HepG2 (cell line): ENCODE measurements around the gene KRT4. TPM values are rescaled to one million over a fixed set of nuclear protein-coding genes. Genes with fewer than 3 reads are reported as not detected.

Source experiments
- CSRNP1 ChIP-seq: sonication (generic); formaldehyde crosslinking; IDR thresholded peaks from 2 replicates; pipeline ENCODE4 v1.8.1; 2023; ENCODE audit warnings: mild to moderate bottlenecking, missing genetic modification reagents
- KLF15 ChIP-seq: sonication (generic); formaldehyde crosslinking; IDR thresholded peaks from 2 replicates; pipeline ENCODE4 v1.8.1; 2023; ENCODE audit warnings: borderline replicate concordance, mild to moderate bottlenecking, inconsistent platforms, missing genetic modification reagents, mixed read lengths
- NFIC ChIP-seq: IDR thresholded peaks from 2 replicates; pipeline ENCODE4 v1.6.1; 2012; ENCODE audit warnings: mild to moderate bottlenecking, low read length, inconsistent platforms
- ZNF207 ChIP-seq: fragments of 450-650 bp; IDR thresholded peaks from 2 replicates; pipeline ENCODE4 v1.6.1; 2016; ENCODE audit warnings: antibody characterized with exemption, borderline replicate concordance
- ZNF496 ChIP-seq: sonication (generic); formaldehyde crosslinking; IDR thresholded peaks from 2 replicates; pipeline ENCODE4 v1.8.1; 2023; ENCODE audit warnings: mild to moderate bottlenecking, moderate library complexity, missing genetic modification reagents; ENCODE audit not compliant: insufficient replicate concordance
- ZNF660 ChIP-seq: sonication (generic); formaldehyde crosslinking; IDR thresholded peaks from 2 replicates; pipeline ENCODE4 v1.5.1; 2020; ENCODE audit warnings: mild to moderate bottlenecking, low read depth, missing genetic modification reagents, borderline replicate concordance
- polyA plus RNA-seq, 8 experiments: library from polyadenylated mRNA; depleted of rRNA in 3 of 8; stranded (reverse) in 7 of 8; unstranded in 1 of 8; fragments of >200 nt; fragmentation: Illumina TruSeq in 4 of 8; extraction: Trizol in 4 of 8; gene quantifications; 2 replicates each; pipeline versions ENCODE4 v1.2.1 to v1.2.3, GENCODE V29; 2011 to 2016; ENCODE audit warnings: low read depth in 4 of 8, missing spikeins in 1 of 8, mixed read lengths in 1 of 8; ENCODE audit not compliant: insufficient read depth in 1 of 8
- total RNA-seq, 5 experiments: library from RNA; depleted of rRNA; stranded (reverse); fragments of >200 nt; fragmentation: Illumina TruSeq; extraction: Trizol; gene quantifications; 2 replicates each; pipeline ENCODE4 v1.2.3, GENCODE V29; 2016; ENCODE audit warnings: low read depth in 1 of 5
- TF ChIP-seq, protein P1 (sequence below): sonication (generic); formaldehyde crosslinking; IDR thresholded peaks from 2 replicates; pipeline ENCODE4 v1.5.1; 2020; ENCODE audit warnings: mild to moderate bottlenecking, missing genetic modification reagents

KRT4 gene
- total and polyA plus RNA-seq, 2 of the 13 experiments (the other 11 are each of a cell fraction or from before 2014, with no cell fraction given): not detected

DNA sequence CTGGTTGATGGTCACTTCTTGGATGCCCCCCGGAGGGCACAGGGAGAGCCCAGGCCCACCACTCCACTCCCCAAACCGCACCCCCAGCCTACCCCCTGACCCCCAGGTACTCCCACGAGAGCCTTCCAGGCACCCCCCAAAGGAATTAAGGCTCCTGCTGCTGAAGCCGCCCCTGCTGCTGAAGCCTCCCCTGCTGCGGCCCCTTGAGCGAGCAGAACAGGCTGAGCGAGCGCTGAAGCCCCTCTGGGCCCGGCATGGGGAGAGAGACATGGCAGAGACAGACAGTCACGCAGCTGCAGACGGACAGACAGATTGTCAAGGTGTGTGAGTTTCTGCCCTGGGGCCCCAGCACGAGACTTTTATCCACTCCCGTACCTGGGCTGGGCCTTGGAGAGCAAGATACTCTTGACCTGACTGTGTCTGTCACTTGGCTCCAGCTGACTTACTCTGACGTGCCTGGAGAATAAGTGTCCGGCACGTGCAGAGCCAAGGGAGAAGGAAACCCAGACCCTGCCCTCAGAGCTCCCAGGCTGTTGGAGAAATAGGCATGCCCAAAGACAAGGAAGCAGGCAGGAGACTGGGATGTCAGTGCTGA is 34.8 kb upstream of the KRT4 start, which contains the start of gene KRT78 (continued):
- TF ChIP-seq, protein P1, sequence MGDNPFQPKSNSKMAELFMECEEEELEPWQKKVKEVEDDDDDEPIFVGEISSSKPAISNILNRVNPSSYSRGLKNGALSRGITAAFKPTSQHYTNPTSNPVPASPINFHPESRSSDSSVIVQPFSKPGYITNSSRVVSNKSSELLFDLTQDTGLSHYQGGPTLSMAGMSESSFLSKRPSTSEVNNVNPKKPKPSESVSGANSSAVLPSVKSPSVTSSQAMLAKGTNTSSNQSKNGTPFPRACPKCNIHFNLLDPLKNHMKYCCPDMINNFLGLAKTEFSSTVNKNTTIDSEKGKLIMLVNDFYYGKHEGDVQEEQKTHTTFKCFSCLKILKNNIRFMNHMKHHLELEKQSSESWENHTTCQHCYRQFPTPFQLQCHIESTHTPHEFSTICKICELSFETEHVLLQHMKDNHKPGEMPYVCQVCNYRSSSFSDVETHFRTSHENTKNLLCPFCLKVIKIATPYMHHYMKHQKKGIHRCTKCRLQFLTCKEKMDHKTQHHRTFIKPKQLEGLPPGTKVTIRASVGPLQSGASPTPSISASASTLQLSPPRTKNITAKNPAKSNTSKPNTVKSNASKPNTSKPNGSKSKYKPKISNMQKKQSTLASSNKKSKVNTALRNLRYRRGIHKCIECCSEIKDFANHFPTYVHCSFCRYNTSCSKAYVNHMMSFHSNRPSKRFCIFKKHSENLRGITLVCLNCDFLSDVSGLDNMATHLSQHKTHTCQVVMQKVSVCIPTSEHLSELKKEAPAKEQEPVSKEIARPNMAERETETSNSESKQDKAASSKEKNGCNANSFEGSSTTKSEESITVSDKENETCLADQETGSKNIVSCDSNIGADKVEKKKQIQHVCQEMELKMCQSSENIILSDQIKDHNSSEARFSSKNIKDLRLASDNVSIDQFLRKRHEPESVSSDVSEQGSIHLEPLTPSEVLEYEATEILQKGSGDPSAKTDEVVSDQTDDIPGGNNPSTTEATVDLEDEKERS (CRISPR knock-in tag): no peak
- no peak for TF ChIP-seq KLF15 (CRISPR knock-in tag)
- no peak for TF ChIP-seq ZNF207
- TF ChIP-seq ZNF496 (CRISPR knock-in tag): no peak
- no peak for TF ChIP-seq NFIC
- no peak for TF ChIP-seq CSRNP1
- TF ChIP-seq ZNF660: no peak
